HepG2 (cell line): Measurements from ENCODE around the gene DNAJC13. TPM values are rescaled to one million over a fixed set of nuclear protein-coding genes. Genes with fewer than 3 reads are reported as not detected.

Experiments
- CEBPB ChIP-seq: IDR thresholded peaks from 2 replicates; pipeline ENCODE4 v1.6.1; 2011; ENCODE audit warnings: low read depth, low read length, improper control_type of control experiment, borderline replicate concordance
- CERS6 ChIP-seq: sonication (generic); formaldehyde crosslinking; IDR thresholded peaks from 2 replicates; pipeline ENCODE4 v1.5.0; 2020; ENCODE audit warnings: missing genetic modification reagents
- CSRNP1 ChIP-seq: sonication (generic); formaldehyde crosslinking; IDR thresholded peaks from 2 replicates; pipeline ENCODE4 v1.8.1; 2023; ENCODE audit warnings: mild to moderate bottlenecking, missing genetic modification reagents
- DMTF1 ChIP-seq: sonication (generic); formaldehyde crosslinking; IDR thresholded peaks from 2 replicates; pipeline ENCODE4 v1.4.0; 2020; ENCODE audit warnings: mild to moderate bottlenecking, missing genetic modification reagents
- DPF2 ChIP-seq: sonication (generic); formaldehyde crosslinking; IDR thresholded peaks from 2 replicates; pipeline ENCODE4 v1.4.0; 2020; ENCODE audit warnings: mild to moderate bottlenecking, low read depth, missing genetic modification reagents, borderline replicate concordance
- EHMT2 ChIP-seq: fragments of 200-600 bp; sonication (generic); IDR thresholded peaks from 2 replicates; pipeline ENCODE4 v1.7.0; 2017; ENCODE audit warnings: antibody characterized with exemption, low read depth, low read length, borderline replicate concordance
- KDM6A ChIP-seq: IDR thresholded peaks from 2 replicates; pipeline ENCODE4 v1.6.1; 2016; ENCODE audit warnings: low read depth
- NFE2L1 ChIP-seq: sonication (generic); formaldehyde crosslinking; IDR thresholded peaks from 2 replicates; pipeline ENCODE4 v1.4.0; 2020; ENCODE audit warnings: missing genetic modification reagents, mild to moderate bottlenecking, borderline replicate concordance
- POLR2AphosphoS2 ChIP-seq: IDR thresholded peaks from 2 replicates; pipeline ENCODE4 v1.6.1; 2011; ENCODE audit warnings: low read depth, low read length, improper control_type of control experiment
- SATB2 ChIP-seq: sonication (generic); formaldehyde crosslinking; IDR thresholded peaks from 2 replicates; pipeline ENCODE4 v1.5.0; 2020; ENCODE audit warnings: missing genetic modification reagents
- SMC3 ChIP-seq: IDR thresholded peaks from 2 replicates; pipeline ENCODE4 v1.6.1; 2011; ENCODE audit warnings: low read length, improper control_type of control experiment
- TBX3 ChIP-seq: fragments of 450-650 bp; IDR thresholded peaks from 2 replicates; pipeline ENCODE4 v1.6.1; 2017; ENCODE audit warnings: antibody characterized with exemption, mild to moderate bottlenecking, inconsistent platforms, borderline replicate concordance
- TMF1 ChIP-seq: sonication (generic); formaldehyde crosslinking; IDR thresholded peaks from 2 replicates; pipeline ENCODE4 v1.8.1; 2022; ENCODE audit warnings: low read depth, missing genetic modification reagents
- YEATS4 ChIP-seq: sonication (generic); formaldehyde crosslinking; IDR thresholded peaks from 2 replicates; pipeline ENCODE4 v1.4.0; 2020; ENCODE audit warnings: missing genetic modification reagents, borderline replicate concordance
- ZBTB33 ChIP-seq: sonication (generic); formaldehyde crosslinking; IDR thresholded peaks from 2 replicates; pipeline ENCODE4 v1.4.0; 2020; ENCODE audit warnings: missing genetic modification reagents
- ZBTB46 ChIP-seq: sonication (generic); formaldehyde crosslinking; IDR thresholded peaks from 2 replicates; pipeline ENCODE4 v1.4.0; 2020; ENCODE audit warnings: mild to moderate bottlenecking, missing genetic modification reagents, borderline replicate concordance
- ZNF652 ChIP-seq: IDR thresholded peaks from 2 replicates; pipeline ENCODE4 v1.6.1; 2016; ENCODE audit warnings: low read depth, borderline replicate concordance
- polyA plus RNA-seq, 8 experiments: library from polyadenylated mRNA; depleted of rRNA in 3 of 8; stranded (reverse) in 7 of 8; unstranded in 1 of 8; fragments of >200 nt; fragmentation: Illumina TruSeq in 4 of 8; extraction: Trizol in 4 of 8; gene quantifications; 2 replicates each; pipeline versions ENCODE4 v1.2.1 to v1.2.3, GENCODE V29; 2011 to 2016; ENCODE audit warnings: low read depth in 4 of 8, missing spikeins in 1 of 8, mixed read lengths in 1 of 8; ENCODE audit not compliant: insufficient read depth in 1 of 8
- total RNA-seq, 5 experiments: library from RNA; depleted of rRNA; stranded (reverse); fragments of >200 nt; fragmentation: Illumina TruSeq; extraction: Trizol; gene quantifications; 2 replicates each; pipeline ENCODE4 v1.2.3, GENCODE V29; 2016; ENCODE audit warnings: low read depth in 1 of 5

DNAJC13 gene
- total and polyA plus RNA-seq, 2 of the 13 experiments (the other 11 are each of a cell fraction or from before 2014, with no cell fraction given): 9.1 to 26.2 TPM

GRCh38 chr3:132416807-132417694 lies at the start of gene DNAJC13 (continued):
- TF ChIP-seq DMTF1 (CRISPR knock-in tag) (no peak), NFE2L1 (CRISPR knock-in tag) (no peak), POLR2AphosphoS2 (no peak), YEATS4 (CRISPR knock-in tag) (peak; percentile 31), TBX3 (no peak), ZBTB46 (CRISPR knock-in tag) (no peak), TMF1 (CRISPR knock-in tag) (no peak), CERS6 (no peak), KDM6A (no peak), ZNF652 (CRISPR knock-in tag) (no peak), ZBTB33 (CRISPR knock-in tag) (no peak), EHMT2 (no peak), SATB2 (CRISPR knock-in tag) (no peak), CSRNP1 (no peak), CEBPB (no peak), SMC3 (no peak), DPF2 (no peak)
